D721Med (cell line): ENCODE data around the gene DNER.
"Not testable (repeated sequence)": the region's sequence is repeated elsewhere in the genome, so short reads cannot be mapped to it uniquely, and the experiment has no call there.

Experiments
- DNase-seq: peaks from one replicate; pipeline ENCODE4 v3.0.0; 2011; ENCODE audit warnings: low spot score; ENCODE audit not compliant: insufficient read length
- FAIRE-seq: peaks from 2 replicates; lab custom pipeline; 2011; peaks lifted over from hg19 to GRCh38; lab: Jason Lieb, UNC
- TF ChIP-seq, protein P1 (sequence below): IDR thresholded peaks from 2 replicates; pipeline ENCODE4 v1.5.1; 2012; ENCODE audit warnings: mild to moderate bottlenecking, control low read depth; ENCODE audit not compliant: insufficient read depth; ENCODE audit errors: missing control alignments

Gene DNER

DNA sequence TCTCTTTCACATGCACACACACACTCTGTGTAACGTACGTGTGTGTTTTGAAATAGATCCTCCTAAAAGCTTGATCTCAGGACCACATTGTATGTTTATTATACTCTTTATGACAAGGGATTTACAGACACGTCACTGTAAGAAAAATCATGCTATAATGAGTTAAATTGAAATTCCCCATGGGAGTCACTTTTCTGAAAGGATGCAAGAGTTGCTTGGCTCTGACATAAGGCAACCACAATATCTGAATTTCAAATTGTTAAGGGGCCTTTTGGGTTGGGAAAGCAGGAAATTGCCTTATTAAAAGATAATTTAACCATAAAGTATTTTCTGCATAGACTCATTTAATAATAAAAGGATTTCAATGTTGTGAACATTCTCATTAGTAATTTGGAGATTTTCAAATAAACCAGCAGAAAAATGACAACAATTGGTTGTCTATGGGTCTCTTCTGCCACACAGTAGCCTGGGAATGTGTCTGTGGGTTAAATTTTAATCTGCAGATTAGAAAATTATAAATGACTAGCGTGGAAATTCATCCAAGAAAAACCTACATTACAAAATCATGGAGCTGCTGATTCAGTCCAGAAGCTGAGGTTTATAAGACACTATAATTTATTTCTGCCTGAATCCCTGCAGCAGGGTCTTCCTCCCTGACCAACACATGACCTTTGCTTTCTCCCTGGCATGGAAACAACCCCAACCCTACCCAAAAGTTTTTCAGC is 367.4 kb downstream of the DNER start:
- TF ChIP-seq, protein P1, sequence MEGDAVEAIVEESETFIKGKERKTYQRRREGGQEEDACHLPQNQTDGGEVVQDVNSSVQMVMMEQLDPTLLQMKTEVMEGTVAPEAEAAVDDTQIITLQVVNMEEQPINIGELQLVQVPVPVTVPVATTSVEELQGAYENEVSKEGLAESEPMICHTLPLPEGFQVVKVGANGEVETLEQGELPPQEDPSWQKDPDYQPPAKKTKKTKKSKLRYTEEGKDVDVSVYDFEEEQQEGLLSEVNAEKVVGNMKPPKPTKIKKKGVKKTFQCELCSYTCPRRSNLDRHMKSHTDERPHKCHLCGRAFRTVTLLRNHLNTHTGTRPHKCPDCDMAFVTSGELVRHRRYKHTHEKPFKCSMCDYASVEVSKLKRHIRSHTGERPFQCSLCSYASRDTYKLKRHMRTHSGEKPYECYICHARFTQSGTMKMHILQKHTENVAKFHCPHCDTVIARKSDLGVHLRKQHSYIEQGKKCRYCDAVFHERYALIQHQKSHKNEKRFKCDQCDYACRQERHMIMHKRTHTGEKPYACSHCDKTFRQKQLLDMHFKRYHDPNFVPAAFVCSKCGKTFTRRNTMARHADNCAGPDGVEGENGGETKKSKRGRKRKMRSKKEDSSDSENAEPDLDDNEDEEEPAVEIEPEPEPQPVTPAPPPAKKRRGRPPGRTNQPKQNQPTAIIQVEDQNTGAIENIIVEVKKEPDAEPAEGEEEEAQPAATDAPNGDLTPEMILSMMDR: no peak
- DNase-seq: no peak
- no peak for FAIRE-seq

DNA sequence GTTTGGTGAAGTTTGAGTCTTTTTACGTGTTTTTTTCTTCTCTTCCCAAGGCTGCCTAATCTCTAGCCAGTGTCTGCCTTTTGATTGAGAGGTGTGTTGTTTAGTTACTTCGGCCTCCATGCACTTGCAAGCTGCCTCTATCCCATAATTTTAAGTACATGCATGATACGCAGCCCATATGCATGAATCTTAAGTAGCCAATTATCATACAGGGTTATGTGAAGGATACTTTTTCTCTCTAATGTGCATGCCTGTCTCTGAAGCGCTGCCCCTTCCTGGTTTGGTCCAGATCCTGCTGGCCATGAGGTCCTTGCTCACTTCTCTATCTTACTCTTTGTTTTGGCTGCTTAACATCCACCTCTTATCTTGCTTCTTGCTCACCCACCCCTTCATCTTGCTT is 369.4 kb downstream of the DNER start:
- TF ChIP-seq, protein P1: no peak
- FAIRE-seq (no peak), DNase-seq (no peak)

DNA sequence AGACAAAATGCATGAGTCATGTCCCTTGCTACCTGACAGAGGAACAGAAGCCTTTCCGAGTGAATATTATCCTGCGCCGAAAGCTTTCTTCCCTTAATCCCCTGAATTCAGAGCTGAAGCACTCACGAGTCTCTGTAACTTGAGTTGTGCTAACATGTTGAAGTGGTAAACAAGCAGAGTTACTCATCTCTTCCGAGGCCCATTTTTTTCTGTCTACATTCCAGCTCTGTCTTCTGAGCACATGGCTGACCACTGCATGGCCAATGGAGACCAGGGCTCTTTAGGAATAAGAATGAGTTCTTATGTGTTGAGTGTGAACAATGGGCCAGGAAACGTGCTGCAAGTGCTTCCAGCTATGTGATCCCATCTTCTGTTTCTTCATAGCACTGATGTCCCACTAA is 370.2 kb downstream of the DNER start:
- FAIRE-seq (no peak), DNase-seq (no peak)
- TF ChIP-seq, protein P1: no peak

DNA sequence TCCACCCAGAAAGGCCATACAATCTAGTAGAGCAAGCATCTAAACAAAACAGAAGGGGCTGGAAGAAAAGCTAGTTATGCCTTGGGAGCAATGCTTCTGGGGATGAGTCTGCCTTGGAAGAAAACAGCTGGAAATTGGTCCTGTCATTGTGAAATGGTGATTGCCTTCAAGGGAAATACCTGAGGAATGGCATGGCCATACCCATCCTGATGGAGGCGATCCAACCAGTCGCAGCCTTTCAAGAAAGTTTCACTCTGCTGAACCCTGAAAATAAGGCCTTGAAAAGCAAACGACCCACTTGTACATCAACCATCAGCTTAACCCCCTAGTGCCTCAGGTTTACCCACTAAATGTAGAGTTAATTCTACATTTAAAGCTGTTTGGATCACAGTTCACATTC is 370.7 kb downstream of the DNER start:
- TF ChIP-seq, protein P1: no peak
- DNase-seq: no peak
- no peak for FAIRE-seq

DNA sequence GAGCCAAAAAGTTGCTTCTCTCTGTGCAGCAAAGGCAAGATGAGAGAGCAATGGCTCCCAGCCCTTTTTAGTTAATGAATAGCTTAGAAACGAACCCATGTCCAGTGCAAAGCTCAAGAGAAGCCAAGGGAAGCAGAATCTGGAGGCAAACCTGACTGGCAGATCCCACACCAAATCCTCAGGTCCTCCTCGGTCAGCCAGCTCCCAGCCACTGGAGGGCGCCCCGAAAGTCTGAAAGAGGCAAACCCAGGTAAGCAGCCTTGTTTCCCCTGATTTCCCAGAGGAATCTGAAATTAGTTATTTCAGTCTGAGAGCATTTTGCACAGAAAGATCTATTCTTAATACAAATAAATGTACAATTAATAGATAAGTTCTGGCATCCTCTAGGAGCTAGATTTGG is 372.0 kb downstream of the DNER start:
- no peak for DNase-seq
- no peak for FAIRE-seq
- TF ChIP-seq, protein P1: peak; percentile 35

DNA sequence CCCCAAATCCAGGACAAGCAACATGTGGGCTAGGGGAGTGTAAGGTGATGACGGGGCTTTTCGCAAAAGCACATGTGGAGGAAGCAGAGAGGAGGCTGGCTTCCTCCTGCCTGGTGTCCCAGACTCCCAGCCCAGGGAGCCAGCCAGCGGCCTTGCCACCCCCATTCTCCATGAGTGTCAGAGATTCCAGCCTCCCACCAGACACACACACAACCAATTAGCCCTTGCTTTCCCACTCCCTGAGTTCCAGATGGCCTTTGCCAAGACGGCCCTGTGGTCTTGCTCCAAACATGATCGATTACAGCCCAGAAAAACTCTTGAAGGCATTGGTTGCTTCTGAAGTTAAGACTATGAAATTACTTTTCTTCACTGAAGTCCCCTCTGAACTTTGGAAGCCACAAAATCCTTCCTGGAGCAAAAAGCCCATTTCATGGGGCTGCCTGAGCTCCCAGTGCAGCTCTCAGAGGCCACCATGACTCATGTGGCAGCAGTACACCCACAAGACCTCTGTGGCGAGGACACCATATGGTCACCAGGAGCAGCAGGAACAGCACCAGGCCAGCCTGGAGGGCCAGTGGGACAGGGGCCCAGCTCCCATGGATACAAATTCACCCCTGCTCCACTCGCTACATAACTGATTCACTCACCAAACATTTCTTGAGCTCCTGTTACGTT is 374.1 kb downstream of the DNER start:
- FAIRE-seq: no peak
- TF ChIP-seq, protein P1: no peak

DNA sequence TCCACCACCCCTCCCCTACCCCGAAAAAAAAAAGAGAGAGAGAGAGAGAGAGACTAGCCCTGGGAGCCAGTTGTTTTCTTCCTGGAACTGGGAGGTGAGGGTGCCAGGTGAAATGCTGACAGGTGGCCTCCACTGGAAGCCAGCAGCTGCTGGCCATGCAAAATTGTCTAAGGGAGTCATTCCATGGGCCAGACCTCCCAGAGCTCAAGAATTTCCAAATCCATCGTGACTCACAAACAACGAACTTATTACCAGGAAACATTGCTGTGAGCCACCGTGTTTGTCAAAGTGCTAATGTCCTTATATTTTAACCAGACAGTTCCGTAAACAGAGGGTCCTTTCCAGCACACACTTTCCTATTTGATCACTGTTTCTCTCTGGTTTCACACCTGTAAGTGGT is 374.7 kb downstream of the DNER start:
- DNase-seq (no peak), FAIRE-seq (no peak)
- TF ChIP-seq, protein P1: no peak

More for the DNA sequence above, 374.1 kb downstream of the DNER start:
- no peak for DNase-seq

DNA sequence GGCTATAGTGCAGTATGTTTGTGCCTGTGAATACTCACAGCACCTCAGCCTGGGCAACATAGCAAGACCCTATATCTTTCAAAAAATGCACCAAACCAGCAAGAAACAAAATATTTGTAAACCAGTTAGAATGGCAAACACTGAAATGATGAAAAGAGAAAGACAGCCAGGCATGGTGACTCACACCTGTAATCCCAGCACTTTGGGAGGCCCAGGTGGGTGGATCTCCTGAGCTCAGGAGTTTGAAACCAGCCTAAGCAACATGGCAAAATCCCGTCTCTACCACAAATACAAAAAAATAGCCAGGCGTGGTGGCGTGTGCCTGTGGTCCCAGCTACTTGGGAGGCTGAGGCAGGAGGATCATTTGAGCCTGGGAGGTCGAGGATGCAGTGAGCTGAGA is 375.2 kb downstream of the DNER start:
- not testable (repeated sequence) for FAIRE-seq, DNase-seq
